ENCODE measurements around the gene ZFYVE28. TPM values are rescaled to one million over a fixed set of nuclear protein-coding genes. Genes with fewer than 3 reads are reported as not detected.
A peak's percentile ranks its signal among the peaks of the same experiment; 100 is the strongest.

Gene ZFYVE28
- total and polyA plus RNA-seq, 2 donors (not counting 1 experiment from before 2014, with no cell fraction given), result 5.8 to 12.1 TPM

- Mint-ChIP-seq H3K4me1 (peaks cover 43% of the 10 kb centered on the region), H3K27ac (peak overlapping the region; percentile 88), H3K9me3 (ENCODE audit: insufficient read depth) (no peaks in the 10 kb centered on the region), H3K4me3 (peak overlapping the region; percentile 92), H3K27me3 (peaks cover 7% of the 10 kb centered on the region)
- peak overlapping the region; percentile 36 for H2AFZ ChIP-seq (ENCODE audit: insufficient read depth, low read depth, low read length, poor library complexity, severe bottlenecking)
- peak; percentile 35 for DNase-seq
- TF ChIP-seq, protein P1, sequence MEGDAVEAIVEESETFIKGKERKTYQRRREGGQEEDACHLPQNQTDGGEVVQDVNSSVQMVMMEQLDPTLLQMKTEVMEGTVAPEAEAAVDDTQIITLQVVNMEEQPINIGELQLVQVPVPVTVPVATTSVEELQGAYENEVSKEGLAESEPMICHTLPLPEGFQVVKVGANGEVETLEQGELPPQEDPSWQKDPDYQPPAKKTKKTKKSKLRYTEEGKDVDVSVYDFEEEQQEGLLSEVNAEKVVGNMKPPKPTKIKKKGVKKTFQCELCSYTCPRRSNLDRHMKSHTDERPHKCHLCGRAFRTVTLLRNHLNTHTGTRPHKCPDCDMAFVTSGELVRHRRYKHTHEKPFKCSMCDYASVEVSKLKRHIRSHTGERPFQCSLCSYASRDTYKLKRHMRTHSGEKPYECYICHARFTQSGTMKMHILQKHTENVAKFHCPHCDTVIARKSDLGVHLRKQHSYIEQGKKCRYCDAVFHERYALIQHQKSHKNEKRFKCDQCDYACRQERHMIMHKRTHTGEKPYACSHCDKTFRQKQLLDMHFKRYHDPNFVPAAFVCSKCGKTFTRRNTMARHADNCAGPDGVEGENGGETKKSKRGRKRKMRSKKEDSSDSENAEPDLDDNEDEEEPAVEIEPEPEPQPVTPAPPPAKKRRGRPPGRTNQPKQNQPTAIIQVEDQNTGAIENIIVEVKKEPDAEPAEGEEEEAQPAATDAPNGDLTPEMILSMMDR (IDR thresholded peaks at IDR 0.05), result no peak
- TF ChIP-seq EZH2 (IDR thresholded peaks at IDR 0.05; ENCODE audit: borderline replicate concordance, insufficient read depth, low read depth, low read length, poor library complexity, severe bottlenecking), result no peak
- no peak overlapping the region for H3K27ac ChIP-seq (ENCODE audit: low read length in 2 of 2)
- no peaks in the 10 kb centered on the region for H3K79me2 ChIP-seq (ENCODE audit: control insufficient read depth, insufficient read depth, low read length)
- peaks cover 17 to 25% of the 10 kb centered on the region in 2 donors for H3K4me1 ChIP-seq (ENCODE audit: control insufficient read depth in 2 of 2, insufficient read depth in 2 of 2, low read length in 2 of 2)
- intact Hi-C loops (cut with micrococcal nuclease), result no loop called here
- no peak overlapping the region for H3K9ac ChIP-seq (ENCODE audit: low read length)
- no peaks in the 10 kb centered on the region for H3K9me3 ChIP-seq (ENCODE audit: control extremely low read depth in 1 of 3, control insufficient read depth in 2 of 3, insufficient read depth in 1 of 3, low read length in 2 of 3)
- peak overlapping the region; percentile 53 for H3K4me2 ChIP-seq (replicated peaks; ENCODE audit: low read depth, low read length, poor library complexity, severe bottlenecking)
- CTCF ChIA-PET, result interaction anchor here (0.7 to 2.1 kb wide), 5 partner anchors 22 to 174 kb away, joined by 3 to 8 read pairs (median 3); no protein-coding TSS in a partner anchor
- POLR2A ChIA-PET, result interaction anchor here (0.6 to 0.7 kb wide), 2 partner anchors 16 to 77 kb away, joined by 3 read pairs; no protein-coding TSS in a partner anchor
- peaks cover 0 to 34% (median 8%) of the 10 kb centered on the region in 4 experiments for H3K27me3 ChIP-seq (replicated peaks in 1 of 4; ENCODE audit: control extremely low read depth in 1 of 4, control insufficient read depth in 3 of 4, insufficient read depth in 4 of 4, low read length in 3 of 4)
- no peaks in the 10 kb centered on the region for H4K20me1 ChIP-seq (ENCODE audit: control insufficient read depth, insufficient read depth, low read length, poor library complexity, severe bottlenecking)
- no peak for ATAC-seq (ENCODE audit: low read depth)
- WGBS (ENCODE audit: insufficient coverage), result 10% methylated on average over 17 of the region's 20 CpGs
- no peaks in the 10 kb centered on the region for H3K36me3 ChIP-seq (replicated peaks in 1 of 2; ENCODE audit: control extremely low read depth in 1 of 2, control insufficient read depth in 1 of 2, extremely low read depth in 1 of 2, insufficient read depth in 2 of 2, low read length in 1 of 2)
- peak overlapping the region in 2 of 5 experiments; percentile 2 to 20 for H3K4me3 ChIP-seq (ENCODE audit: control extremely low read depth in 1 of 5, extremely low read depth in 1 of 5, insufficient read depth in 1 of 5, low read depth in 2 of 5, low read length in 4 of 5)
Observed at GRCh38 chr4:2390784-2391421, 27.5 kb downstream of the ZFYVE28 start.

DNA sequence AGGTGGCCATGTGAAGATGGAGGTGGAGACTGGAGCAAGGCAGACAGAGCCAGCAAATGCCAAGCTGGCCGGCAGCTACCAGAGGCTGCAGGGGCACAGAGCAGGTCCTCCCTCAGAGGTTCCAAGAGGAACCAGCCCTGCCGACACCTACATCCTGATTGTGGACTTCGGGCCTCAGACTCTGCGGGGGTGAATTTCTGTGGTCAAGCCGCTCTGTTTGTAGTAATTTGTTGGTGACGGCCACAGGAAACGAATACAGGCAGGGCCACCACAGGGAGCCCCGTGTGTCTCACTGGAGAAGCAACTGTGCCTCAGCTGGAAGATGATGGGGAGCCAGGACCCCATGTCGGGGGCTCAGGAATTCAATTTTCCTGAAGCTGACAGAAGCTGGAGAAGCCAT, 28.3 kb downstream of the ZFYVE28 start:
- TF ChIP-seq EZH2 (IDR thresholded peaks at IDR 0.05; ENCODE audit: borderline replicate concordance, insufficient read depth, low read depth, low read length, poor library complexity, severe bottlenecking), result no peak
- TF ChIP-seq, protein P1 (IDR thresholded peaks at IDR 0.05), result no peak
- no peak overlapping the region for H3K4me2 ChIP-seq (replicated peaks; ENCODE audit: low read depth, low read length, poor library complexity, severe bottlenecking)
- H3K4me3 ChIP-seq (ENCODE audit: control extremely low read depth in 1 of 5, extremely low read depth in 1 of 5, insufficient read depth in 1 of 5, low read depth in 2 of 5, low read length in 4 of 5), result no peak overlapping the region
- no peak for ATAC-seq (ENCODE audit: low read depth)
- intact Hi-C loops (cut with micrococcal nuclease), result no loop called here
- WGBS (ENCODE audit: insufficient coverage), result 48% methylated on average over 8 of the region's 9 CpGs
- H3K4me1 Mint-ChIP-seq, result peaks cover 43% of the 10 kb centered on the region
- H4K20me1 ChIP-seq (ENCODE audit: control insufficient read depth, insufficient read depth, low read length, poor library complexity, severe bottlenecking), result no peaks in the 10 kb centered on the region
- DNase-seq, result no peak
- H3K9me3 ChIP-seq (ENCODE audit: control extremely low read depth in 1 of 3, control insufficient read depth in 2 of 3, insufficient read depth in 1 of 3, low read length in 2 of 3), result no peaks in the 10 kb centered on the region
- no peaks in the 10 kb centered on the region for H3K36me3 ChIP-seq (replicated peaks in 1 of 2; ENCODE audit: control extremely low read depth in 1 of 2, control insufficient read depth in 1 of 2, extremely low read depth in 1 of 2, insufficient read depth in 2 of 2, low read length in 1 of 2)
- H3K79me2 ChIP-seq (ENCODE audit: control insufficient read depth, insufficient read depth, low read length), result no peaks in the 10 kb centered on the region
- no peak overlapping the region for H3K27ac Mint-ChIP-seq
- CTCF ChIA-PET, result interaction anchor here (1.2 kb wide), 1 partner anchor 24 kb away, joined by 3 read pairs; no protein-coding TSS in a partner anchor
- H3K9me3 Mint-ChIP-seq (ENCODE audit: insufficient read depth), result no peaks in the 10 kb centered on the region
- no peak overlapping the region for H3K4me3 Mint-ChIP-seq
- peaks cover 17 to 25% of the 10 kb centered on the region in 2 donors for H3K4me1 ChIP-seq (ENCODE audit: control insufficient read depth in 2 of 2, insufficient read depth in 2 of 2, low read length in 2 of 2)
- peaks cover 0 to 30% (median 8%) of the 10 kb centered on the region in 4 experiments for H3K27me3 ChIP-seq (replicated peaks in 1 of 4; ENCODE audit: control extremely low read depth in 1 of 4, control insufficient read depth in 3 of 4, insufficient read depth in 4 of 4, low read length in 3 of 4)
- POLR2A ChIA-PET, result no interaction called here
- H3K27me3 Mint-ChIP-seq, result peaks cover 7% of the 10 kb centered on the region
- no peak overlapping the region for H3K27ac ChIP-seq (ENCODE audit: low read length in 2 of 2)
- no peak overlapping the region for H3K9ac ChIP-seq (ENCODE audit: low read length)
- no peak overlapping the region for H2AFZ ChIP-seq (ENCODE audit: insufficient read depth, low read depth, low read length, poor library complexity, severe bottlenecking)

Measured in B cell (primary cell).